ENCODE results near the gene TRAFD1. TPM values are rescaled to one million over a fixed set of nuclear protein-coding genes. Genes with fewer than 3 reads are reported as not detected.

TRAFD1 gene
- total and polyA plus RNA-seq, 2 of the 8 experiments (the other 6 are each of a cell fraction or from before 2014, with no cell fraction given), result 18.1 to 33.1 TPM

DNA sequence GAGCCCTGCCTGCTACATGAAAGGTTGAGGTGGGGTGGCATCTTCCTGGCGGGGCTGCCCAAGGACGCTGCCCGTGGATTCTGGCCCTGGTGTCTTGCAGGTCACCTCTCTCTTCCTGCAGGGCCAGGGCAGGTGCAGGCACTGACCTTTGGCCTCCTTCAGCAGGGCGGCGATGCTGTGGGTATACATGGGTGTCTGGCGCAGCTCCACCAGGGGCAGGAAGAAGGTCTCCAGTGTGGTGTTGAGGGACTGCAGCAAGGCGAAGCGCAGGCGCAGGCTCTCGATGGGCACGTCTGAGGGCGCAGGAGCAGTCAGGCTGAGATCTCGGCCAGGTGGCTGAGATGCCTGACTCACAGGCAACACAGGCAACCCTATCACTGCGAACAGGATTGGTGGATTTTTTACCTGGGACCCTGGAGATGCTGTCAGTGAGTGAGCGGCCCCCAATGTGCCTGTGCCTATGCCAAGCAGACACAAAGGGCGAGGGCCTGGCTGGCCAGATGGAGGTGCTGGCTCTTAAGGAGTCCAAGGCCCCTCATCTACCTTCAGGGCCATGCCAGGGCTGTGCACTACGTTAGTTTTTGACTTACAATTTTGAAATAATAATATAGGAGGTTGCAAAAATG is 45.7 kb downstream of the TRAFD1 start:
- no peaks in the 10 kb centered on the region; a peak in 1 of 7 replicates for H3K4me1 ChIP-seq (replicated peaks in 1 of 4; ENCODE audit: control insufficient read depth in 3 of 4, insufficient read depth in 4 of 4, low read length in 3 of 4)
- H2BK20ac ChIP-seq (ENCODE audit: low read length), result no peak overlapping the region
- no peaks in the 10 kb centered on the region for H3K23me2 ChIP-seq (ENCODE audit: low read depth, low read length)
- H2BK12ac ChIP-seq (ENCODE audit: low read depth, low read length), result no peak overlapping the region
- H3K9ac ChIP-seq (replicated peaks in 1 of 4; ENCODE audit: extremely low read depth in 1 of 4, low read depth in 3 of 4, low read length in 3 of 4), result no peak overlapping the region
- no peak overlapping the region for H3K23ac ChIP-seq (ENCODE audit: insufficient read length)
- H3K79me1 ChIP-seq (ENCODE audit: low read depth, low read length), result no peaks in the 10 kb centered on the region; the same call in 1 of the 2 replicates
- WGBS, 2 experiments (ENCODE audit: extremely low coverage in 1 of 2, insufficient coverage in 1 of 2, insufficient read length in 1 of 2, insufficient replicate concordance in 2 of 2, low coverage in 1 of 2, low lambda C conversion rate in 2 of 2, missing lambda C conversion rate in 1 of 2), result 97% methylated on average over 17 of the region's 17 CpGs; no CpG with 5 or more reads in 1 of the 2 experiments
- H3K4me3 ChIP-seq (ENCODE audit: extremely low read depth in 1 of 4, insufficient read depth in 2 of 4, low read depth in 3 of 4, low read length in 4 of 4), result no peak overlapping the region
- POLR2A ChIA-PET (ENCODE audit: partially characterized antibody), result no interaction called here
- CTCF ChIA-PET (ENCODE audit: partially characterized antibody), result no interaction called here
- H3K4ac ChIP-seq (replicated peaks; ENCODE audit: insufficient read length, low read depth, low read length), result no peak overlapping the region
- H3K18ac ChIP-seq (ENCODE audit: extremely low read depth, low read length), result no peak overlapping the region
- H4K8ac ChIP-seq (ENCODE audit: extremely low read depth, insufficient read depth, low read length), result no peak overlapping the region
- no peaks in the 10 kb centered on the region for H3K9me3 ChIP-seq (ENCODE audit: insufficient read depth in 2 of 2, low read depth in 1 of 2, low read length in 1 of 2)
- no peak overlapping the region for H2BK15ac ChIP-seq (ENCODE audit: low read length)
- no peak overlapping the region for H3K14ac ChIP-seq (ENCODE audit: insufficient read length)
- H3K27ac ChIP-seq (ENCODE audit: low read depth, low read length), result no peak overlapping the region
- H3K4me2 ChIP-seq (ENCODE audit: insufficient read depth in 1 of 2, low read depth in 2 of 2, low read length in 2 of 2), result no peak overlapping the region
- no peak overlapping the region for H2BK5ac ChIP-seq (ENCODE audit: low read depth, low read length)
- peaks cover 0 to 7% (median 5%) of the 10 kb centered on the region in 4 experiments; a peak in 5 of 8 replicates for H3K36me3 ChIP-seq (ENCODE audit: control insufficient read depth in 2 of 4, insufficient read depth in 4 of 4, low read length in 3 of 4)
- no peaks in the 10 kb centered on the region for H4K20me1 ChIP-seq (replicated peaks in 1 of 2; ENCODE audit: control insufficient read depth in 1 of 2, insufficient read depth in 2 of 2, low read length in 2 of 2)
- H3K79me2 ChIP-seq (ENCODE audit: control insufficient read depth in 1 of 2, insufficient read depth in 2 of 2, low read length in 2 of 2), result no peaks in the 10 kb centered on the region
- H4K5ac ChIP-seq (ENCODE audit: insufficient read length, low read depth, low read length), result no peak overlapping the region
- H2AK5ac ChIP-seq (ENCODE audit: low read depth, low read length), result no peak overlapping the region
- H3K56ac ChIP-seq (replicated peaks; ENCODE audit: insufficient read length, low read depth, low read length), result no peak overlapping the region
- no peak for DNase-seq (ENCODE audit: low read depth in 1 of 2, low spot score in 2 of 2)
- H3K27me3 ChIP-seq (replicated peaks in 1 of 4; ENCODE audit: control insufficient read depth in 3 of 4, extremely low read depth in 1 of 4, insufficient read depth in 3 of 4, low read length in 3 of 4), result no peaks in the 10 kb centered on the region
- H2AFZ ChIP-seq (ENCODE audit: low read length), result no peak overlapping the region
- FAIRE-seq, result no peak
- no peak overlapping the region for H2BK120ac ChIP-seq (replicated peaks; ENCODE audit: low read depth, low read length)
- H4K91ac ChIP-seq (replicated peaks; ENCODE audit: insufficient read length, low read length), result no peak overlapping the region
- TF ChIP-seq, protein P1, sequence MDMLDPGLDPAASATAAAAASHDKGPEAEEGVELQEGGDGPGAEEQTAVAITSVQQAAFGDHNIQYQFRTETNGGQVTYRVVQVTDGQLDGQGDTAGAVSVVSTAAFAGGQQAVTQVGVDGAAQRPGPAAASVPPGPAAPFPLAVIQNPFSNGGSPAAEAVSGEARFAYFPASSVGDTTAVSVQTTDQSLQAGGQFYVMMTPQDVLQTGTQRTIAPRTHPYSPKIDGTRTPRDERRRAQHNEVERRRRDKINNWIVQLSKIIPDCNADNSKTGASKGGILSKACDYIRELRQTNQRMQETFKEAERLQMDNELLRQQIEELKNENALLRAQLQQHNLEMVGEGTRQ (IDR thresholded peaks at IDR 0.05; ENCODE audit: low read length), result no peak
- no peak for TF ChIP-seq SP1 (IDR thresholded peaks at IDR 0.05; ENCODE audit: low read depth, low read length)
- TF ChIP-seq TAF1 (IDR thresholded peaks at IDR 0.05; ENCODE audit: low read depth, low read length), result no peak
- no peak for TF ChIP-seq SRF (IDR thresholded peaks at IDR 0.05; ENCODE audit: low read depth, low read length)
- TF ChIP-seq GTF2F1 (IDR thresholded peaks at IDR 0.05; ENCODE audit: borderline replicate concordance, low read depth, low read length), result no peak
- TF ChIP-seq CEBPB (IDR thresholded peaks at IDR 0.05; ENCODE audit: low read depth, low read length), result no peak

Measured in H1 (cell line).